G401.6 (cell line): Measurements from ENCODE around the gene ARHGAP10.

Source experiments
- FAIRE-seq: peaks from 2 replicates; lab custom pipeline; 2012; peaks lifted over from hg19 to GRCh38; lab: Jason Lieb, UNC

ARHGAP10 gene

GRCh38 chr4:148097801-148098200, 365.9 kb downstream of the ARHGAP10 start:
- no peak for FAIRE-seq

GRCh38 chr4:148101235-148101634, 369.3 kb downstream of the ARHGAP10 start:
- FAIRE-seq: no peak

- FAIRE-seq: no peak
Measured at GRCh38 chr4:148101790-148102189, 369.9 kb downstream of the ARHGAP10 start.

- FAIRE-seq: no peak
Measured at GRCh38 chr4:148103597-148104355, 371.9 kb downstream of the ARHGAP10 start.

GRCh38 chr4:148108766-148109165, 376.9 kb downstream of the ARHGAP10 start:
- FAIRE-seq: no peak

GRCh38 chr4:148109216-148109615, 377.3 kb downstream of the ARHGAP10 start:
- FAIRE-seq: no peak

GRCh38 chr4:148110169-148110568, 378.3 kb downstream of the ARHGAP10 start:
- no peak for FAIRE-seq

GRCh38 chr4:148112231-148112982, 380.5 kb downstream of the ARHGAP10 start:
- no peak for FAIRE-seq

GRCh38 chr4:148114436-148114835, 382.5 kb downstream of the ARHGAP10 start:
- FAIRE-seq: no peak

- no peak for FAIRE-seq
Measured at GRCh38 chr4:148116264-148116663, 384.4 kb downstream of the ARHGAP10 start.

- no peak for FAIRE-seq
Measured at GRCh38 chr4:148116969-148117368, 385.1 kb downstream of the ARHGAP10 start.

- no peak for FAIRE-seq
Measured at GRCh38 chr4:148118179-148118578, 386.3 kb downstream of the ARHGAP10 start.

GRCh38 chr4:148118633-148119032, 386.7 kb downstream of the ARHGAP10 start:
- no peak for FAIRE-seq

- no peak for FAIRE-seq
Measured at GRCh38 chr4:148120216-148120615, 388.3 kb downstream of the ARHGAP10 start.
